ENCODE data around the gene DDX23.

- TF ChIP-seq CTCF (IDR thresholded peaks at IDR 0.05) = no peak
- no peak for TF ChIP-seq POLR2AphosphoS5 (IDR thresholded peaks at IDR 0.05; ENCODE audit: low read depth, low read length)
Measured at GRCh38 chr12:48823281-48823680, 28.7 kb downstream of the DDX23 start.
